Hematopoietic multipotent progenitor cell treated with erythropoietin and hydrocortisone succinate and interleukin-3 and kit ligand, for 8 days (in vitro differentiated cells): ENCODE data around the gene RFX3.

Experiments
- DNase-seq: peaks from one replicate; pipeline ENCODE4 v3.0.0-alpha.2; 2015

The RFX3 gene

GRCh38 chr9:3191715-3192114, 334.1 kb downstream of the RFX3 start:
- no peak for DNase-seq

GRCh38 chr9:3189113-3189861, 336.5 kb downstream of the RFX3 start:
- no peak for DNase-seq

- DNase-seq = no peak
Measured at GRCh38 chr9:3186751-3187150, 339.1 kb downstream of the RFX3 start.

- peak; percentile 60 for DNase-seq
Measured at GRCh38 chr9:3181049-3181953, 344.5 kb downstream of the RFX3 start.

GRCh38 chr9:3180696-3181048, 345.1 kb downstream of the RFX3 start:
- DNase-seq = no peak

GRCh38 chr9:3179711-3180110, 346.1 kb downstream of the RFX3 start:
- DNase-seq = no peak

GRCh38 chr9:3177936-3178335, 347.9 kb downstream of the RFX3 start:
- no peak for DNase-seq

GRCh38 chr9:3177146-3177761, 348.5 kb downstream of the RFX3 start:
- DNase-seq = peak; percentile 59

- no peak for DNase-seq
Measured at GRCh38 chr9:3173374-3173773, 352.4 kb downstream of the RFX3 start.

GRCh38 chr9:3170819-3171218, 355.0 kb downstream of the RFX3 start:
- no peak for DNase-seq
